ENCODE measurements around the gene FHOD3. TPM values are rescaled to one million over a fixed set of nuclear protein-coding genes. Genes with fewer than 3 reads are reported as not detected.

Gene FHOD3
- total RNA-seq, 1 donor from 2014 or later = 16.3 TPM

DNA sequence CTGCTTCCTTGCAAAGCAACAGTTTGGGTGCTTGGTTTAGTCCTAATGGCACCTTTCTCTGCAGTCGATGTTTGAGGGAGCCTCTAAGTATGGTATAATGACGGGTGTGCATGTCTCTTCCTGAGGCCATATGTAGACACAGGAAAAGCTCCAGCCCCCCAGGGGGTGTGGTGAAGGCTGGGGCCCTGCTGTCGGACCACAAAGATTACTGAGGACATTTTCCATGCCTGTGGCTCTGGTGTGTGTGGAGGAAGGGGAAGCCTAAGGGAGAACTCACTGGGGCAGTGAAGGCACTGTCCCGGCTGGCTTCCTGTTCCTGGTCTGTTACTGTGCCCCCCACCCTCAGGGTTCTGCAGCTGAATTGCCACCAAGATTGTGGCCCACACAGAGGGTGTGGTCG is 187.1 kb downstream of the FHOD3 start:
- Mint-ChIP-seq H3K9me3 (no peaks in the 10 kb centered on the region), H3K27me3 (ENCODE audit: low read depth) (no peaks in the 10 kb centered on the region), H3K4me3 (no peak overlapping the region), H3K27ac (no peak overlapping the region), H3K36me3 (no peaks in the 10 kb centered on the region), H3K4me1 (peaks cover 6% of the 10 kb centered on the region)
- DNase-seq (ENCODE audit: low spot score in 2 of 2, unreplicated experiment in 2 of 2) = no peak
- TF ChIP-seq, protein P1, sequence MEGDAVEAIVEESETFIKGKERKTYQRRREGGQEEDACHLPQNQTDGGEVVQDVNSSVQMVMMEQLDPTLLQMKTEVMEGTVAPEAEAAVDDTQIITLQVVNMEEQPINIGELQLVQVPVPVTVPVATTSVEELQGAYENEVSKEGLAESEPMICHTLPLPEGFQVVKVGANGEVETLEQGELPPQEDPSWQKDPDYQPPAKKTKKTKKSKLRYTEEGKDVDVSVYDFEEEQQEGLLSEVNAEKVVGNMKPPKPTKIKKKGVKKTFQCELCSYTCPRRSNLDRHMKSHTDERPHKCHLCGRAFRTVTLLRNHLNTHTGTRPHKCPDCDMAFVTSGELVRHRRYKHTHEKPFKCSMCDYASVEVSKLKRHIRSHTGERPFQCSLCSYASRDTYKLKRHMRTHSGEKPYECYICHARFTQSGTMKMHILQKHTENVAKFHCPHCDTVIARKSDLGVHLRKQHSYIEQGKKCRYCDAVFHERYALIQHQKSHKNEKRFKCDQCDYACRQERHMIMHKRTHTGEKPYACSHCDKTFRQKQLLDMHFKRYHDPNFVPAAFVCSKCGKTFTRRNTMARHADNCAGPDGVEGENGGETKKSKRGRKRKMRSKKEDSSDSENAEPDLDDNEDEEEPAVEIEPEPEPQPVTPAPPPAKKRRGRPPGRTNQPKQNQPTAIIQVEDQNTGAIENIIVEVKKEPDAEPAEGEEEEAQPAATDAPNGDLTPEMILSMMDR (IDR thresholded peaks at IDR 0.05; ENCODE audit: unreplicated experiment) = no peak

DNA sequence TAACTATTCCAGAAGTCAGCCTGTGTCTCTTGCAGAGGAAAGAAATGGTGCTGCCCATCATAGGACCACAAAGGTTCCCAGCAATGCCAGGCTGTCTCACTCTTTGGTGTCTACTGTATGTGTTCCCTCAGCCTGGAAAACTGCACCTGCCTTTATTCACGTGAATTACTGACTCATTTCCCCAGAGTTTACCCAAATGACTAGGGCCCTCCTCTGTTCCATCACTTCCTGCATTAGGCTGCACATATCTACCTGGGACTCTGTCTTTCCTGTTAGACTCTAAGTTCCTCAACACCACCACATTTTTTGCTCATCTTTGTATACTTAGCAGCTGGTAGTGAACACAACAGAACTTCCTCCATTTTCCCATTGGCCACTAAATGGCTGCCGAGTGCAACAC is 188.3 kb downstream of the FHOD3 start:
- H3K27ac Mint-ChIP-seq = no peak overlapping the region
- peaks cover 6% of the 10 kb centered on the region for H3K4me1 Mint-ChIP-seq

DNA sequence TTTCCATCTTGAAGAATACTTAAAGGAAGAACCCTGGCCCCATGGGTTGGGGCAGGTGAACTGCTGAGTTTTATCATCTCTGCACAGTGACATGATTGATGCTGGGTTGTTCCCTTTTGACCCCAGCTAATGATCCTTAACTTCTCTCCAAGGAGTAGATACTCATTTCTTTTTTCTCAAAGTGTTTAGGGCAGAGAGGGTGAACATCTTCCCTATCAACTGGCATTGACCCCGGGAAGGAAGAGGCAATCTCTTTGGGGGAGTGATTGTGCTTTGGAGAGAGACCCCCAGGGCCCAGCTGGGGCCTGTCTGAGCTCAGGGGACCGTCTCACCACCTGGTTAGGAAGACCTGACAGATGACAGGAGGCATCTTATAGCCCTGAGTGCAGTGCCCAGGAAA is 190.6 kb downstream of the FHOD3 start:
- no peak overlapping the region for H3K27ac Mint-ChIP-seq
- H3K4me1 Mint-ChIP-seq = no peaks in the 10 kb centered on the region
- H3K4me3 Mint-ChIP-seq = no peak overlapping the region
- TF ChIP-seq, protein P1 (IDR thresholded peaks at IDR 0.05; ENCODE audit: unreplicated experiment) = no peak
- DNase-seq (ENCODE audit: low spot score in 2 of 2, unreplicated experiment in 2 of 2) = no peak
- H3K36me3 Mint-ChIP-seq = no peaks in the 10 kb centered on the region
- H3K9me3 Mint-ChIP-seq = no peaks in the 10 kb centered on the region
- H3K27me3 Mint-ChIP-seq (ENCODE audit: low read depth) = no peaks in the 10 kb centered on the region

More for the DNA sequence above, 188.3 kb downstream of the FHOD3 start:
- TF ChIP-seq, protein P1 (IDR thresholded peaks at IDR 0.05; ENCODE audit: unreplicated experiment) = no peak
- no peaks in the 10 kb centered on the region for H3K9me3 Mint-ChIP-seq
- no peaks in the 10 kb centered on the region for H3K36me3 Mint-ChIP-seq
- H3K4me3 Mint-ChIP-seq = no peak overlapping the region
- no peaks in the 10 kb centered on the region for H3K27me3 Mint-ChIP-seq (ENCODE audit: low read depth)
- DNase-seq (ENCODE audit: low spot score in 2 of 2, unreplicated experiment in 2 of 2) = no peak

DNA sequence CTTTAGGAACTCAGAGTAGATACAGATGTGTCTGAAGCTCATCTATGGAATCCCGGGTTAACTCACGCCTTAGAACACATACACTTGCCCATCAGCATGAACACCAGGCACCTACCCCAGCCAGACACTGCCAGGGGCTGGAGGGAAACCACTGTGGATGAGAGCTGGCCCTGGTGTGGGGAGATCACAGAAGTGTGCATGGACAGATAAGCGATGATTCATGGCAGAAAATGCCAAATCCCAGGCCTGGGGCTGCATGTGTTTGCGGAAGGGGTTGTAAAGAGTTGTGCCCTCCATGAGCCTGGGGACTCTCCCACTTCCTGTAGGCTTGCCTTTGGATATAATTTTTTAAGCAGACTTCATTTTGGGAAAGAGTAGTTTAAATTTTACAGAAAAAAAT is 193.4 kb downstream of the FHOD3 start:
- DNase-seq (ENCODE audit: low spot score in 2 of 2, unreplicated experiment in 2 of 2) = no peak
- H3K9me3 Mint-ChIP-seq = no peaks in the 10 kb centered on the region
- no peak overlapping the region for H3K27ac Mint-ChIP-seq
- no peaks in the 10 kb centered on the region for H3K36me3 Mint-ChIP-seq
- no peak overlapping the region for H3K4me3 Mint-ChIP-seq
- no peaks in the 10 kb centered on the region for H3K27me3 Mint-ChIP-seq (ENCODE audit: low read depth)
- H3K4me1 Mint-ChIP-seq = peaks cover 5% of the 10 kb centered on the region
- TF ChIP-seq, protein P1 (IDR thresholded peaks at IDR 0.05; ENCODE audit: unreplicated experiment) = no peak

DNA sequence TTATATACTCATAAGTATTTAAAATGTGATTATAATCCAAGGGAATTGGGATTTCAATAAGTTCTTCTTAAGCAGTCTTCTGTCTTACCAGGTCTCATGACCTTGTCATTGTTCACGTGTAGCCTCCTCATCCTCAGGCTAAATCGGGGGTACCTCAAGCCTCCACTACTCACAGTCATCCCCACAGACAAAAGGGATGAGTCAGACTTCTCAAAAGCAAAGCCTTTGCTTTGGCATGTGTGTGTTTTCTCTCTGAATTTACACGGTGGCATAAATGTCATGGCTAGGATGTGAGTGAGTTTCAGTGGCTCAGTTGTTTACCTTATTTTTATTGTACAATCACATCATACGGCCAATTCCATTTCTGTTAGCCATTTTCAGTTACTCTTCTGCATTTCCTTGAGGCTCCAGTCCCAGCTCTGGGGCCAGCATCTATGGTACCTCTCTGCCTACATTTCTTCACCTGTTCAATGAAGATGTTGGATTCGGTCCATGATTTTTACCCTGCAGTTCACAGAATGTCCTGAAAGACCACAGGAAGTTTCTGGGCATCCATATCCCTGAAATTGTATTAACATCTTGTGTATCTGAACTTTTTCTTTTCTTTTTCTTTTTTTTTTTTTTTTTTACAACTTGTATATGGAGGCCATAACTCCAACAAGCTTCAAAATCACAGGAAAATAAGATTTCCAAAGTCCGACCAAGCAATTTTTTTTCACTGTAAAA is 195.3 kb downstream of the FHOD3 start:
- Mint-ChIP-seq H3K4me3 (no peak overlapping the region), H3K36me3 (no peaks in the 10 kb centered on the region), H3K27ac (no peak overlapping the region), H3K4me1 (peaks cover 5% of the 10 kb centered on the region), H3K27me3 (ENCODE audit: low read depth) (no peaks in the 10 kb centered on the region), H3K9me3 (no peaks in the 10 kb centered on the region)
- TF ChIP-seq, protein P1 (IDR thresholded peaks at IDR 0.05; ENCODE audit: unreplicated experiment) = no peak
- DNase-seq (ENCODE audit: low spot score in 2 of 2, unreplicated experiment in 2 of 2) = no peak
